Activated CD8-positive, alpha-beta T cell treated with anti-CD3 and anti-CD28 coated beads, Interleukin-2, amount 10 ng/mL, durations not matched to agents 7 days and 5 days (primary cell): ENCODE results near the gene KLK15. TPM values are rescaled to one million over a fixed set of nuclear protein-coding genes. Genes with fewer than 3 reads are reported as not detected.

ENCODE experiments used
- ATAC-seq: fragments of 150-1000 bp; cut with Tn5 transposase; one replicate; pipeline ENCODE4 v1.10.0; 2021; ENCODE audit warnings: moderate library complexity
- CTCF ChIA-PET: fragments of 350-600 bp; sonication (Branson Sonifier 250); formaldehyde crosslinking; loops from one replicate; lab custom pipeline; 2021; ENCODE audit warnings: antibody characterized with exemption; lab: Charles Lee
- POLR2A ChIA-PET: fragments of 350-600 bp; sonication (Branson Sonifier 250); formaldehyde crosslinking; loops from one replicate; lab custom pipeline; 2021; ENCODE audit warnings: antibody characterized with exemption; lab: Charles Lee
- DNase-seq: peaks from one replicate; pipeline ENCODE4 v3.0.0-alpha.2; 2020
- H3K27ac Mint-ChIP-seq: one replicate; pipeline ENCODE4 v1.8.0; 2021; ENCODE audit warnings: mild to moderate bottlenecking, mixed read lengths
- H3K27me3 Mint-ChIP-seq: one replicate; pipeline ENCODE4 v1.8.0; 2021; ENCODE audit warnings: low read depth, mixed read lengths
- H3K36me3 Mint-ChIP-seq: one replicate; pipeline ENCODE4 v1.8.0; 2021; ENCODE audit warnings: low read depth, mixed read lengths
- H3K4me1 Mint-ChIP-seq: one replicate; pipeline ENCODE4 v1.8.0; 2021; ENCODE audit warnings: low read depth, mixed read lengths
- H3K4me3 Mint-ChIP-seq: one replicate; pipeline ENCODE4 v1.8.0; 2021; ENCODE audit warnings: mild to moderate bottlenecking, mixed read lengths
- H3K9me3 Mint-ChIP-seq: one replicate; pipeline ENCODE4 v1.8.0; 2022; ENCODE audit warnings: mixed read lengths; ENCODE audit not compliant: insufficient read depth
- total RNA-seq, 2 experiments: library from RNA; stranded (reverse); gene quantifications; one replicate each; pipeline ENCODE4 v1.2.3, GENCODE V29; 2021

Gene KLK15
- total RNA-seq, 2 experiments from 2014 or later = not detected

DNA sequence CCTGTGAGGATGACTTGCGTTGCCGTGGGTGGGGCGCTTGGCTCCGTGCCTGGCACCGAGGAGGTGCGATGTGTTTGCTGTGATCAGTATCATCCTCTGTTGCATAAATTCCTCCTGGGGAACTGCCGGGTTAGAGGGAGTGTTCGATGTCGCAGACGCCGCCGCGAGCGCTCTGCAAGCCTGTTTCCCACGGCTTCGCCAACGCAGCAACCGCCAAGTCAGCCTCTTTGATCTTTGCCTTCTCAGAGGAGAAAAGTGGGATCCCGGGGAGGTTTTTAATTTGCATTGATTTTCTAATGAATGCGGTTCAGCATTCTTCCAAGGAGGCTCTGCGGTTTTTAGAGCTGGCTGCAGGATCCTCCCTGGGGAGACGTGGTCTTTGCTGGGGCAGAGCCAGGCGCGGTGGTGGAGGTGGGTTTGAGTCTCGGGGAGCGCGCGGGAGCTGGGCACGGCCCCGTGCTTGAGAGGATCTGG, 55.5 kb downstream of the KLK15 start:
- no peak overlapping the region for H3K4me3 Mint-ChIP-seq
- DNase-seq (no peak), ATAC-seq (no peak)
- H3K9me3 Mint-ChIP-seq = no peaks in the 10 kb centered on the region
- no peaks in the 10 kb centered on the region for H3K4me1 Mint-ChIP-seq
- peaks cover 34% of the 10 kb centered on the region for H3K27me3 Mint-ChIP-seq
- CTCF ChIA-PET = interaction anchor here (1.3 to 4.0 kb wide), 5 partner anchors 15 to 240 kb away, joined by 3 to 15 read pairs (median 6); no protein-coding TSS in a partner anchor
- no peaks in the 10 kb centered on the region for H3K36me3 Mint-ChIP-seq
- H3K27ac Mint-ChIP-seq = no peak overlapping the region
- POLR2A ChIA-PET = no interaction called here

DNA sequence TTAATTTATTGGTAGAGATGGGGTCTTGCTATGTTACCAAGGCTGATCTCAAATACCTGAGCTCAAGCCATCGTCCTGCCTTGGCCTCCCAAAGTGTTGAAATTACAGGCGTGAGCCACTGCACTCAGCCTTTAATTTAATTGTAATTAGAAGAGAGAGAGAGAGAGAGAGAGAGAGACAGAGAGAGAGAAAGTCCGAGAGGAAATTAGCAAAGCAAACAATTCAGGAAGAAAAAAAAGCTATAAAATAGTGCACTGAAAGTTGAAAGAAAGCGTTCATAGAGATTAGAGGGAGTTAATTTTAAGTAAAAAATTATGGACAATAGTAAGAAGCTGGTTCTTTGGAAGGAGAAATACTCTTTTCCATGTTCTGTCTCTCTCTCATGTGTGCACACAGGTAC, 56.1 kb downstream of the KLK15 start:
- no peak overlapping the region for H3K27ac Mint-ChIP-seq
- POLR2A ChIA-PET = no interaction called here
- no peaks in the 10 kb centered on the region for H3K4me1 Mint-ChIP-seq
- no peak for ATAC-seq
- H3K9me3 Mint-ChIP-seq = no peaks in the 10 kb centered on the region
- no peaks in the 10 kb centered on the region for H3K36me3 Mint-ChIP-seq
- CTCF ChIA-PET = interaction anchor here (0.8 to 4.0 kb wide), 5 partner anchors 15 to 319 kb away, joined by 3 to 15 read pairs (median 6); no protein-coding TSS in a partner anchor
- DNase-seq = no peak
- peaks cover 34% of the 10 kb centered on the region for H3K27me3 Mint-ChIP-seq
- no peak overlapping the region for H3K4me3 Mint-ChIP-seq

DNA sequence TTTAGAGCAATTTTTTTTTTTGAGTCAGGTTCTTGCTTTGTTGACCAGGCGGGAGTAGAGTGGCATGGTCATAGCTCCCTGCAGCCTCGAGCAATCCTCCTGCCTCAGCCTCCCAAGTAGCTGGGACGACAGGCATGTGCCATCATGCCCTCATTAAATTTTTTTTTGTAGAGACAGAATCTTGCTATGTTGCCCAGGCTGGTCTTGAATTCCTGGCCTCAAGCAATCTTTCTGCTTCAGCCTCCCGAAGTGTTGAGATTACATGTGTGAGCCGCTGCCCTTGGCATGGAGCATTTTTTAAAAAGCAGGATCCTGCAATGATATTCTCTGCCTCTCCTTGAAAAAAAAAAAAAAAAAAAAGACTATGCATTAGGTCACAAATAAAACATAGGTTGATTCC, 57.2 kb downstream of the KLK15 start:
- no peaks in the 10 kb centered on the region for H3K9me3 Mint-ChIP-seq
- H3K36me3 Mint-ChIP-seq = no peaks in the 10 kb centered on the region
- no peak overlapping the region for H3K4me3 Mint-ChIP-seq
- CTCF ChIA-PET = interaction anchor here (4.0 kb wide), 1 partner anchor 52 kb away, joined by 15 read pairs; no protein-coding TSS in a partner anchor
- H3K27ac Mint-ChIP-seq = no peak overlapping the region
- no peaks in the 10 kb centered on the region for H3K4me1 Mint-ChIP-seq
- POLR2A ChIA-PET = no interaction called here
- DNase-seq (no peak), ATAC-seq (no peak)
- peaks cover 34% of the 10 kb centered on the region for H3K27me3 Mint-ChIP-seq

Other genes starting within 250 kb of the KLK15 start
- not detected for gene SYT3, start 193.7 kb downstream of the KLK15 start, total RNA-seq
- gene C19orf81, start 184.1 kb downstream of the KLK15 start, total RNA-seq = not detected
- not detected for gene SHANK1, start 113.8 kb downstream of the KLK15 start, total RNA-seq
- gene CLEC11A, start 110.2 kb downstream of the KLK15 start, total RNA-seq = 1 to 10 TPM; 1.4 to 2.3 TPM
- not detected for gene GPR32, start 63.1 kb downstream of the KLK15 start, total RNA-seq
- not detected for gene ACP4, start 43.2 kb downstream of the KLK15 start, total RNA-seq
- gene KLK1, start 9.8 kb downstream of the KLK15 start, total RNA-seq = under 1 TPM; 0.45 to 0.47 TPM
- gene KLK3, start 21.3 kb upstream of the KLK15 start, total RNA-seq = not detected
- gene KLK2, start 39.9 kb upstream of the KLK15 start, total RNA-seq = not detected
- gene KLK4, start 77.8 kb upstream of the KLK15 start, total RNA-seq = not detected
- gene KLK5, start 119.5 kb upstream of the KLK15 start, total RNA-seq = not detected
- gene KLK6, start 136.0 kb upstream of the KLK15 start, total RNA-seq = not detected
- gene KLK7, start 150.3 kb upstream of the KLK15 start, total RNA-seq = not detected
- gene KLK8, start 168.0 kb upstream of the KLK15 start, total RNA-seq = not detected
- gene KLK10, start 186.1 kb upstream of the KLK15 start, total RNA-seq = not detected
- not detected for gene KLK11, start 193.0 kb upstream of the KLK15 start, total RNA-seq
- gene KLK12, start 201.4 kb upstream of the KLK15 start, total RNA-seq = not detected
- not detected for gene KLK13, start 231.5 kb upstream of the KLK15 start, total RNA-seq
- under 1 TPM in 1 of 2 experiments, not detected in 1; 0.57 TPM for gene KLK14, start 249.3 kb upstream of the KLK15 start, total RNA-seq